ENCODE measurements around the gene DOP1A. TPM values are rescaled to one million over a fixed set of nuclear protein-coding genes. Genes with fewer than 3 reads are reported as not detected.
"Not testable (repeated sequence)": the region's sequence is repeated elsewhere in the genome, so short reads cannot be mapped to it uniquely, and the experiment has no call there.

The DOP1A gene
- total RNA-seq, 1 donor from 2014 or later = 31.6 TPM

DNA sequence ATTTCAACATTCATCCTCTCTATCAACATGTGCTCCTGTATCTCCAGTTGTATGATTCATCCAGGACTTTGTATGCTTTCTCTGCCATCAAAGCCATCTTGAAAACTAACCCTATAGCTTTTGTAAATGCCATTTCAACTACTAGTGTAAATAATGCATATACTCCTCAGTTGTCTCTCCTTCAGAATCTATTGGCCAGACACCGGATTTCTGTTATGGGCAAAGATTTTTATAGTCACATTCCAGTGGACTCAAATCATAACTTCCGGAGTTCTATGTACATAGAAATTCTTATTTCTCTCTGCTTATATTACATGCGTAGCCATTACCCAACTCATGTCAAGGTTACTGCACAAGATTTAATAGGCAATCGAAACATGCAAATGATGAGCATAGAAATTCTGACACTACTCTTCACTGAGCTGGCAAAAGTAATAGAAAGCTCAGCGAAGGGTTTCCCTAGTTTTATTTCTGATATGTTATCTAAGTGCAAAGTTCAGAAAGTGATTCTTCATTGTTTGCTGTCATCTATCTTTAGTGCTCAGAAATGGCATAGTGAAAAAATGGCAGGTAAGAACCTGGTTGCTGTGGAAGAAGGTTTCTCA is 70.7 kb downstream of the DOP1A start:
- no peak for DNase-seq (ENCODE audit: low read depth)

DNA sequence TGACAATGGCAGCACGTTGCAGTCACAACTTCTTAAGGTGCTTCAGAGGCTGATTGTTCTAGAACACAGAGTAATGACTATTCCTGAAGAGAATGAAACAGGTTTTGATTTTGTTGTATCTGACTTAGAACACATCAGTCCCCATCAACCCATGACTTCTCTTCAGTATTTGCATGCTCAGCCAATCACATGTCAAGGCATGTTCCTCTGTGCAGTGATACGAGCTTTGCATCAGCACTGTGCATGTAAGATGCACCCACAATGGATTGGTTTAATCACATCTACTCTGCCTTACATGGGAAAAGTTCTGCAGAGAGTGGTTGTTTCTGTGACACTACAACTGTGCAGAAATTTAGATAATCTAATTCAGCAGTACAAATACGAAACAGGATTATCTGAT is 71.3 kb downstream of the DOP1A start:
- DNase-seq (ENCODE audit: low read depth) = no peak

DNA sequence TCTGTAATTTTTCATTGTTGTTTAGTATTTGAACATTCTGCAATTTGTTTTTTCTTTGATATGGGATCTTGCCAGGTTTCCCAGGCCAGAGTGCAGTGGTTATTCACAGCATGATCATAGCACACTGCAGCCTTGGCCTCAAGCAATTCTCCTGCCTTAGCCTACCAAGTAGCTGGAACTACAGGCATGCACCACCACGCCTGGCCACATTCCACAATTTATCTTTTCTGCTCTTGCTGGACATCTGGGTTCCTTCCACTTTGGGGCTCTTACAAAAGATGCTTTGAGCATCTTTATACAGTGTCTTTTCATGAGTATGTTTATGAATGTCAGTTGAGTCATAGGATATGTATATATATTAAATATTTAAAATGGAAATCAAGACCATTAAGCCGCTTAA is 83.6 kb downstream of the DOP1A start:
- no peak for DNase-seq (ENCODE audit: low read depth)

DNA sequence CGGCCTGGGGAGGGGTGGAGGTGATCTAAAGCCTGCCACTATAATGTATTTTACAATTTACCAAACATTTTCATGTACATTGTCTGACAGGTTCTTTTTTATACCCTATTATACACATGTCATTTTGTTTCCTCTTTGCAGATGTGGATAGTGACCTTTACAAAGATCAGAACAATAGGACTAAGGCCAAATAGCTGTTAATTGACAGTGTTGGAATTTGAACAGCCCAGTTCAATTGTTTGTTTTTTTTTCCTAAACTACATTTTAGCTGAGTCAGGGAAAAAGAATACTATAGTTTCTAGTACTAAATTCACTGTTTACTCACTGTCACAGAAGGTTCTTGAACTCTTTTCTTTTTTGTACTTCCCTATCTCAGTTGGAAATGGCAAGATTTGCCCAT is 85.4 kb downstream of the DOP1A start:
- DNase-seq (ENCODE audit: low read depth) = no peak

DNA sequence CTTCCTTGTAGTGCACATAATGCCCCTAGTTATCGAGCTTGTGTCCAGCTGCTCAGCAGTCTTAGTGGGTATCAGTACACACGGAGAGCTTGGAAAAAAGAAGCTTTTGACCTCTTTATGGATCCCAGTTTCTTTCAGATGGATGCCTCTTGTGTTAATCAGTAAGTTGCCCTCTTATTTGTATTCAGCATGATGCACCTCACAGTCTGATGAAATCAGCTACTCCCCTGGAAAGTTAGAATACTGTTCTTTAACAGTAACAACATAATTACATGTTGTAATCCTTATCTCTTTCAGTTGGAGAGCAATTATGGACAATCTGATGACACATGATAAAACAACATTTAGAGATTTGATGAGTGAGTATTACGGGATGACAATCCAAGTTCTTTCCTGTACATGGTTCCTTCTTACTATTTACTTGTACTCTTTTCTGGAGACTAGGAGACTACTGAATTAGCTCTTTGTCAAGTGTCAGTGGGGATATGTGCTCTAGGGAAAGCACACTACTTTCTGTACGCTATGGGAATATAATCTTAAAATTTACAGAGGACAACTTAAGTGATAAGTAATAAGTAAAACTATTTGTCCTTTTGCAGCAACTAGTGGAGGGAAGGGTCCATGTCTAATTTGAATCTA is 86.5 kb downstream of the DOP1A start:
- no peak for DNase-seq (ENCODE audit: low read depth)

DNA sequence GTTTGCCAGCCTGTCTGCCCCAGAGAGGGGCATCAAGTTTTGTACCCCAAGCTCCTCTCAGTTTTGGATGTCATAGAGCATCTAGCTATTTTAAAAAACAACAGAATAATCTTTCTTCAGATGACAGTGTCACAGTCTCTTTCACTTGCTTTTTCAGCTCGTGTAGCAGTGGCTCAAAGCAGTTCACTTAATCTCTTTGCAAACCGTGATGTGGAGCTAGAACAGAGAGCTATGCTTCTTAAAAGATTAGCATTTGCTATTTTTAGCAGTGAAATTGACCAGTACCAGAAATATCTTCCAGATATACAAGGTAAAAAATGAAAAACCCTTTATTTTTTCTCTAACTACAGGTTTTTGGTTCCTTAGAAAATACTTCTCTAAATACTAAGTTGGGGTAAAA is 88.3 kb downstream of the DOP1A start:
- no peak for DNase-seq (ENCODE audit: low read depth)

DNA sequence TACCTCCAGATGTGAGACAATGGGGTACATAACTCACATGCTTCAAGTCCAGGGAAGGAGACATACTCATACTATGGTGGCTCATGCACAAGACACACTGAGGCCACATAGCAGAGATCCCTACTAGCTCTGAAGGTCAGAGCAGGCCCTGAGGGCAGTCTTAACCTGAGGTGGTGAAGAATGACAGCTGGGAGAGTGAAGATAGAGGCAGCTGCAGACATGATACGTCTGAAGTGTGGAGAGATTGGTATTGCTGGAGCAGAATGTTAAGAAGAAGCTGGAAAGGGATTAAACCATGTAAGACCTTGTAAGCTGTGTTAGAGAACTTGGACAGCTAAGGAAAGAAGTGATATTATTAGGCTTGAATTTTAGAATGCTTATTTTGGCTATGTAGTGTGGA is 92.7 kb downstream of the DOP1A start:
- peak; percentile 80 for DNase-seq (ENCODE audit: low read depth)

DNA sequence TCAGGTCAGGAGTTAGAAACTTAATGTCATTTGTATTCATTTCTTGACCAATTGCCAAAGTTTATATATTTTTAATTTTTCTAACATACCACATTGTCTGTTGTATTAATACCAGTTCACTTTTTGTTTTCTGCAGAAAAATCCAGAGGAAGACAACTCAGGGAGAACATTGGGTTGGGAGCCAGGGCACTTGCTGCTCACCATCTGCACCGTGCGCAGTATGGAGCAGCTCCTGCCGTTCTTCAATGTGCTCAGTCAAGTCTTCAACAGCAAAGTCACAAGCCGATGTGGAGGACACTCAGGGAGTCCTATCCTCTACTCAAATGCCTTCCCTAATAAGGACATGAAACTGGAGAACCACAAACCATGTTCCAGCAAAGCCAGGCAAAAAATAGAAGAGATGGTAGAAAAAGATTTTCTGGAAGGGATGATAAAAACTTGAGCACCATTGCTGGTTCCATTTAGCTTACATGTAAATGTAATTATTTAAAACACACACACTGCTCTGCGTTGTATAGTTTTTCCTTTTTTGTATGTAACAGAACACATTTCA is 100.3 kb downstream of the DOP1A start:
- DNase-seq (ENCODE audit: low read depth) = no peak

DNA sequence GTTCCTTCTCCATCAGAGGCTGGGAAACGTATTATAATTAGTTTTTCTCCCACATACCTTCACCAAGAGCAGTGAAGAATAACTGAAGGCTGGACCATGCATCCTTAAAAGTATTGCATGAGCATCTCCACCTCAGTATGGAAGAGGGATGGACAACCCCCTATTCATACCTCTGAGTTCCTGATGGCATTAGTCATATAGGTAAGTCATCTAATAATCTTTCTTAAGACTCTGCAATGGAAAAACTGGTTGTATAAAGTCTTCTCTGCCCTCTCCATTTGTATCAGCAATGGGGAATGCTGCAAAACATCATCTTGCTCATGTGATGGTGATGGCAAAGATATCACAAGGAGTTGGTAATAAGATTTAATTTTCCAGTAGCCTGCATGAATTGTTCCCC is 101.1 kb downstream of the DOP1A start:
- no peak for DNase-seq (ENCODE audit: low read depth)

DNA sequence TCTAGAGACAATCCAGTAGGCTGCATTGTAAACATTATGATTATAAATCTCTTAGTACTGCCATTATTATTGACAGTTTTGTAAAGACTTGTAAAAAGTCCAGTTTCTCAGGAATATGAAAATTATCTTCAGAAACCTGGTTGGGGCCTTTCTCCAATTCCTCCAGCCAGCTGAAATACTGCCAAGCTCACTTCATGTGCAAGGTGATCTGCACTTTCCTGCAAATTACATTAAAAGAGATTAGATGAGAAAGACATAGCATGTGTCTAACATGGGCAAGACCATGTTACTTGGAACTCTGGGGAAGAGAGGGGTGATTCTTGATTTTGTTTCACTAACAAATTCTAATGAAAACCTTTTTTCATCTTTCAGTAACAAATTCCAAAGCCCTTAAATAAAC is 101.6 kb downstream of the DOP1A start:
- no peak for DNase-seq (ENCODE audit: low read depth)

DNA sequence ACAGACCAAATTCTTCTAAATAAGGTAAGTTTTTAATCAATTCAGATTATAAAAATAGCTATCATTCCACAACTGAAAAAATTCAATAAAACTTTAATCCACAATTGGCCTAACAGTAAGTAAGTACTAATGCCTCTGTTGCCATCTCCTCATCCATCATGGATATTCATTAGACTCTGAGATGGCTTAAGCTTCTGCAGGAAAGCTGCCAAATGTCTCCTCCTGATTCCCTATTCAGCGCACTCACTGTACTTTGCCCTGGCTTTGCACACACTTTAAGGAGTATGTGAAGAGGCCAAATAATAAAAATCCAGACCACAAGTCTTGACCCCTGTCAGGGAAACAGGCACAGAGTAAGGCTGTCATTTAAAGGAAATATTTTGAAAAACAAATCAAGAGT is 102.0 kb downstream of the DOP1A start:
- no peak for DNase-seq (ENCODE audit: low read depth)

DNA sequence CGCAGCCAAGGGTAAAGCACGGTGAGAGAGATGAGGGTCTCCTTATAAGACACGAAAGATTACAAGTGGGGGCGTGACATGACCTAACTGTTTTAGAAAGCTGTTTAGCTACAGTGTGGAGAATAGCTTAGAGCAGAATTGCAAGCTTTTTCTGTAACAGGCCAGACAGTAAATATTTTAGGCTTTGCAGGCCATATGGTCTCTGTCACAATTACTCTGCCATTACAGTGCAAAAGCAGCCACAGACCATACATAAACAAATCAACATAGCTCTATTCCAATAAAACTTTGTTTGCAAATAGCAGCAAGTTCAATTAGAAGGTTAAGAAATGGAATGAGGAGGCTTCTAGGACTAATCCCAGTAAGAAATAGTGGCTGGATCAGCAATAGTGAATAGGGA is 108.8 kb downstream of the DOP1A start:
- DNase-seq (ENCODE audit: low read depth) = no peak

DNA sequence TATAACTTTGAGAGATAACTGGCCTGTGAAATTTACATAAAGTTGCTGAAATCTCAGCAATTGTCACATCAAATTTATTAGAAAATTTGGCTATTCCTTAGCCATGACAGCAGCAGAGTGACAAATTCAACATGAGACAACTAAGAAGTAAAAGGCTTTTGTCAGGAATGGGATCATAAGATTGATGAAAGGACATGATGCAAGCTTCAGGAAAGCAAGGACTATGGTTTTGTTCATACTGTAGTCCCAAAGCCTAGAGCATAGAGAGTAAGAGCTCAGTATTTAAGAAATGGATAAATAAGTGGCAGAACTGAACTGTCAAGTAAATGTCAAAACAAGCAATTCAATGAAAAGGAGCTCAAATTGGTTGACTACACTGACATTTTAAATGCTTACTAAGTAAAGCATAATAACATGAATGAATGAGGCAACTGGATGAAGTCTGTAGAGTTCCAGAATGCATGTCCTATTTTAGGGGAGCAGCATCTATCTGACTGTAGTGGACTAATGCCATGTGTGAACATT is 113.0 kb downstream of the DOP1A start:
- DNase-seq (ENCODE audit: low read depth) = no peak

DNA sequence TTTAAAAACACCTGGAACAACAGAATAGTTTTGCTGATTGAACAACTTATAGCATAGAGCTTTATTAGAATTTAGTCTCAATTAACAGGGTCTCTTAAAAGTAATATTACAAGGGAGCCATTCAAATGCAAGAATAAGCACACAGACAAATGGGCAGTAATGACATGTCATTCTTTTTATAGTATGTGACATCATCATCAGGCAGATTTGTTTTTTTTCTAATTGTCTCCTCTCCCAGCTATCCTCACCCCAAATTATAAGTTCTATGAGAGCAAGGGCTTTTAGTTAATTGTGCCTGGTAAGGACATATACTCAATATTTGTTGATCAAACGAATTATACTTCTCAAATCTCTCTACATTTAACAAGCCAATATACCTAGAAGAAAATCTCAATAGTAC is 114.6 kb downstream of the DOP1A start:
- peak; percentile 56 for DNase-seq (ENCODE audit: low read depth)

DNA sequence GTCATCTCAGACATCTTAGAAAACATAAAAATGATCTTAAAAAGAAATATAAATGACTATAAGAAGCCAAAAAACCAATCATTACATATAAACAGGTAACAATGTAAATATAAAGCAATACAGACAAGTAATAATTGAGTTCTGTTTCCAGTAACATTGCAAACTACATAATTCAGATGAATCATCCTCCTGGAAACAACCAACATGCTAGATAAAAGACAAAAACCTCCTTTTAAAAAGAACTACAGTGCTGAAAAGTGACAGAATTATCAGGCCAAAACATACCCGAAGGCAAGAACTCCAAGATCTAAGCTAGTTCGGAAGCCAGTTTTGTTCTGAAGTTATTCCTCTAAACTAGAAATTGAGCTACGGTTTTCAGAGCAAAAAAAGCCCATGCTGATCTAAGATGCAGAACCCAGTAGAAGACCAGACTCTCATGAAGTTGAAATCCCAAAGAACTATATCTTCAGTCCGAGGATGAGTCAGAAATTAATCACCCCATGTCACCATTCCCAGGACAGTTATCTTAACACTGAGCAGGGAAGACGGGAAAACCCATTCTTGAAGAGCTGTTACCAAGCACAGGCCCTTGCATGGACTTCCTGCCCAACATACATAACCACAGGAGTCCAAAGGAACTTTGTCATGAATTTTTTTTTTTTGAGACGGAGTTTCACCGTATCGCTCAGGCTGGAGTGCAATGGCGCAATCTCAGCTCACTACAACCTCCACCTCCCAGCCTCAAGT is 115.8 kb downstream of the DOP1A start:
- peak; percentile 66 for DNase-seq (ENCODE audit: low read depth)

DNA sequence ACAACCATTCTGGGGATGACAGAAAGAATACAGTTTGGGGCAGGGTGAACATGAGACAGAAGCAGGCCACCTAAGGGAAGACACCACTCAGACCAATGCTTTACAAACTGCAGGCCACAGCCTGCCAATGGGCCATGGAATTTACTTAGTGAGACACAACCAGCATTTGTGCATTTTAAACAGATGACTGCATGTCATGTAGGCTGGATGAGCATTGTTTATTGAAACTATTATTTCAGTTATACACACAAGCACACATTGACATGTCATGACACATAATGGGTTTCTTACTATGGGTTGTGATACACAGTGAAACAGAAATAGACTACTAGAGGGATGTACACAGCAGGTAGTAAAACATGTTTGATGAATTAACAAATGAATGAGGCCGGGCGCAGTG is 117.6 kb downstream of the DOP1A start:
- no peak for DNase-seq (ENCODE audit: low read depth)

DNA sequence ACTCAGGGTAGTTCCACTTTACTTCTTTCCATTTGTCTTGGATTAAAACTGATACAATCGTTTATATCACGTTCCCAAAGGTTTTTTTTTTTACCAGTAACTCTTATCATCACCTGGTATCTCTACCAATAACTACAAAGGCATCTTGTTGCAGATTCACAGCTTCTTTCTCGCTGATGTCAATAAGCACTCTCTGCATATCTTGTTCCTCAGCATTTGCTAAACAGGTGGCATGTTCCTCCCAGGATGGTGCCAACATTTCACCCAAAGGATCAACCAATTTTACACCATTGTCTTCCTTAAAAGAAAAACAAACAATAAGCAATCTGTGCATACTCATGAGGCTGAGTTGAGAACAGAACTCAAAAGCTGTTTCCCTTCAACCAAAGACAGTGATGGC is 121.0 kb downstream of the DOP1A start:
- DNase-seq (ENCODE audit: low read depth) = no peak

DNA sequence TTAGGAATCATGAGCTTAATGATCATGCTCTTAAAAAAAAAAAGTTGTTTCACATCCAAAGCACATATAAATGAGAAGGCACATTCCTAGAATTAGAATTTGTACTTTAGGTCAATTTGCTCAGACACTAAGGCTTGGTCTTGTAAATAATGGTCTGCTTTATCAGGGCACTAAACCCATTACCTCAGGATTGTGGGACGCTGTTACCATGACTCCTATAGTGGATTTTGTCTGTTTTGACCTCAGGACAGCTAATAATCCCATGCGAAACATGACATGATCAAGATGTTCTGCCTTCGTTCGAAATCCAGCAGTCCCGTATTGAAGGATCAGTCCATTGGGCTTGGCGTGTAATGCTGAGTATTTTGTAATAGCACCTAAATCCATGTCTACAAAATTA is 123.2 kb downstream of the DOP1A start:
- no peak for DNase-seq (ENCODE audit: low read depth)

DNA sequence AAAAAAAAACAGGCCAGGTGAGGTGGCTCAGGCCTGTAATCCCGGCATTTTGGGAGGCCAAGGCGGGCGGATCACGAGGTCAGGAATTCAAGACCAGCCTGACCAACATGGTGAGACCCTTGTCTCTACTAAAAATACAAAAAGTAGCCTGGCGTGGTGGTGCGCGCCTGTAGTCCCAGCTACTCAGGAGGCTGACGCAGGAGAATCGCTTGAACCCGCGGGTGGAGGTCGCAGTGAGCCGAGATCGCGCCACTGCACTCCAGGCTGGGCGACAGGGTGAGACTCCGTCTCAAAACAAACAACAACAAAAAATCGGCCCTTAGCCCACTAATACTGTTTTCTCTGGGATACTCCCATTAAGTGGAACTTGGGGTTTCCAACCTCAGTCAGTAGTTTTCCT is 124.5 kb downstream of the DOP1A start:
- not testable (repeated sequence) for DNase-seq (ENCODE audit: low read depth)

DNA sequence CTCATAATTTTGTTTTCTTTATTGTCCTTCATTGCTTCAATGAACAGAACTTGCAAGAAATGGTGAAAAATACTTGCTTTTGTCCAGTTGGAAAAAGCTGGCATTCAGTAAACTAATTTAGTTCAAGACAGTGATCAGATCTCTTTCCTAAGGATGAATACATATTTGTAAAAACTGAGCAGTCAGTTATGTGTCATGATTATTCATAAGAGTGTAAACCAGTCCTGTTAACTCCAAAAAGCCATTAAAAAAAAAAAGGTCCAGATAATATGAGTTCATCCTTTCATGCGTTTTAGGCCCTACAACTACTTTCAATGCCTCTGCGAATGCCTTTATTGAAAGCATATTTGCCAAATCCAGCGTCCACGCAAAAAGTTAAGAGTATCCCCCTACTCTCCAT is 125.0 kb downstream of the DOP1A start:
- no peak for DNase-seq (ENCODE audit: low read depth)

DNA sequence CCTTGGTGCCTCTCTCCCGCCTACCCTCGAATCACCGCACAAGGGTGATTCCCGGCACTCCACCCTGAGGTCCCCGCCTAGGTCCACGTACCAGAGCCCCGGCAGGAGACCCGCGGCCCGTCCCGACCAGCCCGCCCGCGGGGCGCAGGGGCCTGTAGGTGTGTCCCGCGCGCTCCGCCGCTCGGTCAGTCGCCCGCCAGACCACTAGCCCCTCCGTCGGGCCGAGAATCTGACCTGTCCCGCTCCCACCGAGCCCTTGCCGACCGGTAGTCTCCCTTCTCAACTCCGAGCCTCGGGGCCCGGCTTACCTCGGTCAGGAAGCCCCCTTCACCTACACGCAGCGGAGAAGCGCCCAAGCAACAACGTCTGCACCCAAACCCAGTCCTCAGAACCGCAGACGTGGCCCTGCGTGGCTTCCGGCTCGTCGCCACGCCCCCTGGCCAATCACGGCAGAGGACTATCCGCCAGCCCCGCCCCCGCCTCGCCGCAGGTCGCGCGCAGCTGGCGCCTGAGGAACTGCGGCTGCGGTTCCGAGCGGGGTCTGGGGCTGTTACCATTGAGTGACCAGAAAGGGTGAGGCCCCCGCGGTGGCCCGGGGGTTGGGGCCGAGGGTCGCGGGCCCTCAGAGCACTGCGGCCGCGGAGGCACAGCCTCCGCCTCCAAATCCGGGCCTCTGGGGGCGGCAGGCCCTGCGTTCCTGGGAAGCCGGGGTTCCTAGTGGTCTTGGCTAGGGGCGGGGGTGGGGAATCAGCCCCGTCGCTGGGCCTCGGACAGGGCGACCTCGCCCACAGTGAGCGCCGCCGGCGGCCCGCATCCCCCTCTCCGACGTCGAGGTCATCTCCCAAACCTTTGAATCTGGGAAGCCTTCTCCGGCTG is 125.6 kb downstream of the DOP1A start, which contains the start of the genes PGM3 and RWDD2A:
TSS of gene PGM3 (minus strand) at position 395 of the 876 bp plus-strand sequence. CDS start 2,253 bp downstream, outside the sequence.
TSS of gene RWDD2A (plus strand) at position 487 of the 876 bp plus-strand sequence. CDS start 1,095 bp downstream, outside the sequence.
- peak; percentile 90 for DNase-seq (ENCODE audit: low read depth)
